Measurements from ENCODE around the gene MT1B. TPM values are rescaled to one million over a fixed set of nuclear protein-coding genes. Genes with fewer than 3 reads are reported as not detected.

Gene MT1B
- total RNA-seq, 4 donors from 2014 or later: not detected

DNA sequence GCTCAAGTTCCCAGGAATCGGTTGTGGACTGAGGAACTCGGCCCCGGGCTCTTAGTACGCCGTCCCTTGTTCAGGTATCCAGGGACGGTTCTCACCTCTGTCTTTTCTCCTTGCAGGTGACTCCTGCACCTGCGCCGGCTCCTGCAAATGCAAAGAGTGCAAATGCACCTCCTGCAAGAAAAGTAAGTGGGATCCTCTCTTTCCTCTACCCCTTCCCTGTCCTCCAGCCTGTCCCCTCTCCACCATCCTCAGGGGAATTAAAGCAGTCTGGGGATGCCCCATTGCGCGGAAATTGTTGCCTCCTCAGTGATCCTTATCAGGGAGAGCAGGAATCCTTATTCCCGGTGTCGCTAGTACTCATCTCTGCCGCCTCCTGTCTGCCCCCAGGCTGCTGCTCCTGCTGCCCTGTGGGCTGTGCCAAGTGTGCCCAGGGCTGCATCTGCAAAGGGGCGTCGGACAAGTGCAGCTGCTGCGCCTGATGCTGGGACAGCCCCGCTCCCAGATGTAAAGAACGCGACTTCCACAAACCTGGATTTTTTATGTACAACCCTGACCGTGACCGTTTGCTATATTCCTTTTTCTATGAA lies 42.7 kb upstream of the MT1B start:
- Histone ChIP-seq H3K27ac (peak overlapping the region; percentile 89 to 98 (median 97)), H3K4me3 (replicated peaks in 1 of 3) (peak overlapping the region; percentile 61 to 67 (median 64)), H3K27me3 (no peaks in the 10 kb centered on the region), H3K4me1 (peaks cover 47 to 51% of the 10 kb centered on the region in 2 donors), H3K36me3 (no peaks in the 10 kb centered on the region), H3K9me3 (no peaks in the 10 kb centered on the region)
- DNase-seq: peak in 1 of 2 donors; percentile 22
- WGBS, 2 donors: 1 to 2% methylated on average over 21 of the region's 21 CpGs
- TF ChIP-seq POLR2A (IDR thresholded peaks at IDR 0.05): no peak
- TF ChIP-seq, protein P1, sequence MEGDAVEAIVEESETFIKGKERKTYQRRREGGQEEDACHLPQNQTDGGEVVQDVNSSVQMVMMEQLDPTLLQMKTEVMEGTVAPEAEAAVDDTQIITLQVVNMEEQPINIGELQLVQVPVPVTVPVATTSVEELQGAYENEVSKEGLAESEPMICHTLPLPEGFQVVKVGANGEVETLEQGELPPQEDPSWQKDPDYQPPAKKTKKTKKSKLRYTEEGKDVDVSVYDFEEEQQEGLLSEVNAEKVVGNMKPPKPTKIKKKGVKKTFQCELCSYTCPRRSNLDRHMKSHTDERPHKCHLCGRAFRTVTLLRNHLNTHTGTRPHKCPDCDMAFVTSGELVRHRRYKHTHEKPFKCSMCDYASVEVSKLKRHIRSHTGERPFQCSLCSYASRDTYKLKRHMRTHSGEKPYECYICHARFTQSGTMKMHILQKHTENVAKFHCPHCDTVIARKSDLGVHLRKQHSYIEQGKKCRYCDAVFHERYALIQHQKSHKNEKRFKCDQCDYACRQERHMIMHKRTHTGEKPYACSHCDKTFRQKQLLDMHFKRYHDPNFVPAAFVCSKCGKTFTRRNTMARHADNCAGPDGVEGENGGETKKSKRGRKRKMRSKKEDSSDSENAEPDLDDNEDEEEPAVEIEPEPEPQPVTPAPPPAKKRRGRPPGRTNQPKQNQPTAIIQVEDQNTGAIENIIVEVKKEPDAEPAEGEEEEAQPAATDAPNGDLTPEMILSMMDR (IDR thresholded peaks at IDR 0.05): no peak
- intact Hi-C loops (cut with DNase I): loop anchor here (5.0 to 10.0 kb wide), 2 partner anchors 78 to 94 kb away; no protein-coding TSS in a partner anchor

DNA sequence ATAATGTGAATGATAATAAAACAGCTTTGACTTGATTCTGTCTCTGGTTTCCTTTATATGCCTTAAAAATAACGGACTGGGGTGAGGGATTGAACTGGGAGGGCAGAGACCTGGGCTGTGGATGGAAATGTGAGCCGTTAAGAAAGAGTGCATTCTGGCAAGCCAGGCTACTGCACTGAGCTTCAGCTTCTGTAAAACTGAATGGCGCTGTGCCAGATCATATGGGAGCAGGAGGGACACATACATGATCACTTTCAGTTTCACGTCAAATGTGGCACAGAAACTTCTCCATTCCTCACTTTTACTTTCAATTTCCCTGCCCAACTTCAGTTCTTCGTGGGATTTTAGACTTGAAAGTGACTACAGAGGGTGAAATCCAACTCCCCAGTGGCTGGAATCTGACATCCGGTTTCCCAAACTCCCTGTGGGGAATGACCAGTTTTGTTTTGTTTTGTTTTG lies 42.2 kb upstream of the MT1B start:
- intact Hi-C loops (cut with DNase I): loop anchor here (5.0 to 10.0 kb wide), 2 partner anchors 78 to 95 kb away; no protein-coding TSS in a partner anchor
- peak; percentile 54 to 72 for DNase-seq
- H3K4me3 ChIP-seq (replicated peaks in 1 of 3): peak overlapping the region; percentile 61 to 67 (median 64)
- WGBS, 2 donors: 1 to 2% methylated on average over 6 of the region's 6 CpGs
- no peaks in the 10 kb centered on the region for H3K9me3 ChIP-seq
- peaks cover 47 to 51% of the 10 kb centered on the region in 2 donors for H3K4me1 ChIP-seq
- peak in 1 of 2 donors; percentile 18 for TF ChIP-seq POLR2A (IDR thresholded peaks at IDR 0.05)
- TF ChIP-seq, protein P1 (IDR thresholded peaks at IDR 0.05): peak in 1 of 6 experiments; percentile 22
- peak overlapping the region; percentile 89 to 98 (median 97) for H3K27ac ChIP-seq
- no peaks in the 10 kb centered on the region for H3K36me3 ChIP-seq
- H3K27me3 ChIP-seq: no peaks in the 10 kb centered on the region

DNA sequence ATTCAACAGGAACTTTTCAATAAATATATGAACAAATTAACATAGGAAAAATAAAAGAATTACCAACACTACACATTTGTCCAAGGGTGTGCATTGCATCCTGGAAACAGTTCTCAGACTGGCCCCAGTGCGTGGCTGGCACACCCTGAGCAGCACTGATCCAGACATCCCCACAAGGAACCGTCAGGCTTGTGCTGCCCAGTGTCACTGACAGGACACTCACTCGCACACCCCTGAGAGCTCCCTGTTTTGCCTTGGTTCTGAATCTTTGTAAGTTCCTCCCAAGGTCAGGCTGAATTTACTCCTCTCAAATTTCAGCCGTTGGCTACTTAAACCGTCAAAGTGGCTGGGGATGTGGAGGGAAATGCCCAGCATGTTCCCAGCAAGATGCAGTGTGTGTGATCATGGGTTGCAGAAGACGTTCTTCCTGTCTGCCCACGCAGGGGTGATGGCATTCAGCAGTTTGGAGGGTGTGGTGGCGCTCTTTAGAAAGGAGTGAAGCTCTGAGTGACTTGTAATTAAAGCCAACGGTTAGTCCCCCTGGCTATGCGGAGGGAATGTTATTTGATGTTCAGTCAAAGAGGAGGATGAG lies 41.6 kb upstream of the MT1B start:
- peak; percentile 57 to 58 for DNase-seq
- 15 to 40% methylated on average over 10 of the region's 10 CpGs for WGBS, 2 donors
- Histone ChIP-seq H3K27me3 (no peaks in the 10 kb centered on the region), H3K27ac (peak overlapping the region; percentile 89 to 98 (median 97)), H3K9me3 (no peaks in the 10 kb centered on the region), H3K36me3 (no peaks in the 10 kb centered on the region), H3K4me1 (peaks cover 47 to 51% of the 10 kb centered on the region in 2 donors), H3K4me3 (replicated peaks in 1 of 3) (peak overlapping the region in 2 of 3 donors; percentile 1 to 64)
- intact Hi-C loops (cut with DNase I): no loop called here
- peak in 1 of 2 donors; percentile 11 for TF ChIP-seq POLR2A (IDR thresholded peaks at IDR 0.05)
- TF ChIP-seq, protein P1 (IDR thresholded peaks at IDR 0.05): no peak

GRCh38 chr16:56610609-56611111 lies 41.0 kb upstream of the MT1B start:
- Histone ChIP-seq H3K4me1 (peaks cover 46 to 47% of the 10 kb centered on the region in 2 donors), H3K36me3 (no peaks in the 10 kb centered on the region), H3K27ac (peak overlapping the region; percentile 89 to 98 (median 97)), H3K9me3 (no peaks in the 10 kb centered on the region), H3K27me3 (no peaks in the 10 kb centered on the region), H3K4me3 (replicated peaks in 1 of 3) (peak overlapping the region in 1 of 3 donors; percentile 64)
- DNase-seq: no peak
- no peak for TF ChIP-seq POLR2A (IDR thresholded peaks at IDR 0.05)
- TF ChIP-seq, protein P1 (IDR thresholded peaks at IDR 0.05): no peak
- WGBS, 2 donors: 65 to 71% methylated on average over 2 of the region's 2 CpGs
- intact Hi-C loops (cut with DNase I): no loop called here

All from thyroid gland (tissue), 4 donors.